Measurements from ENCODE around the gene GDF10. TPM values are rescaled to one million over a fixed set of nuclear protein-coding genes. Genes with fewer than 3 reads are reported as not detected.

GDF10 gene
- total RNA-seq, 1 experiment from 2014 or later = 0.24 TPM

GRCh38 chr10:47332946-47333345, 32.9 kb downstream of the GDF10 start (continued):
- TF ChIP-seq FOXP4 (CRISPR knock-in tag; IDR thresholded peaks at IDR 0.05) (no peak), EMX1 (CRISPR knock-in tag; IDR thresholded peaks at IDR 0.05) (no peak), GABPB1 (CRISPR knock-in tag; IDR thresholded peaks at IDR 0.05) (no peak), FOXK1 (CRISPR knock-in tag; IDR thresholded peaks at IDR 0.05) (no peak), E2F1 (CRISPR knock-in tag; IDR thresholded peaks at IDR 0.05) (no peak), USF1 (CRISPR knock-in tag; IDR thresholded peaks at IDR 0.05) (no peak)

GRCh38 chr10:47333532-47333931, 33.5 kb downstream of the GDF10 start:
- ChIA-PET CTCF (interaction anchor here (2.7 kb wide), 1 partner anchor 286 kb away, joined by 8 read pairs; no protein-coding TSS in a partner anchor), POLR2A (no interaction called here)
- Mint-ChIP-seq H3K9me3 (peaks cover 6% of the 10 kb centered on the region), H3K27me3 (ENCODE audit: low read depth) (no peaks in the 10 kb centered on the region), H3K4me3 (no peak overlapping the region), H3K4me1 (no peaks in the 10 kb centered on the region), H3K36me3 (no peaks in the 10 kb centered on the region), H3K27ac (no peak overlapping the region)
- ATAC-seq (no peak), DNase-seq (ENCODE audit: low spot score) (no peak)
- TF ChIP-seq PRDM15 (CRISPR knock-in tag; IDR thresholded peaks at IDR 0.05) (no peak), TCF7 (CRISPR knock-in tag; IDR thresholded peaks at IDR 0.05; ENCODE audit: low read depth) (no peak), ESRRA (CRISPR knock-in tag; IDR thresholded peaks at IDR 0.05; ENCODE audit: borderline replicate concordance) (no peak), ZNF423 (CRISPR knock-in tag; IDR thresholded peaks at IDR 0.05) (no peak), TP53 (CRISPR knock-in tag; IDR thresholded peaks at IDR 0.05) (no peak), GRHL2 (CRISPR knock-in tag; IDR thresholded peaks at IDR 0.05; ENCODE audit: insufficient replicate concordance, severe bottlenecking) (no peak), SOX15 (CRISPR knock-in tag; IDR thresholded peaks at IDR 0.05) (no peak), GTF2I (CRISPR knock-in tag; conservative IDR thresholded peaks at IDR 0.05) (no peak), TEAD4 (CRISPR knock-in tag; IDR thresholded peaks at IDR 0.05) (no peak), FOXK1 (CRISPR knock-in tag; IDR thresholded peaks at IDR 0.05) (no peak), E2F5 (CRISPR knock-in tag; IDR thresholded peaks at IDR 0.05) (no peak)

Measured in WTC11 (cell line).